SU-DHL-6 (cell line): ENCODE measurements around the gene ANKRD33B.
A peak's percentile ranks its signal among the peaks of the same experiment; 100 is the strongest.

ENCODE experiments used
- H2AFZ ChIP-seq: fragments of 200-600 bp; sonication (generic); 2 replicates; pipeline ENCODE4 v1.6.1; 2014; ENCODE audit warnings: low read depth, mild to moderate bottlenecking, moderate library complexity, mixed read lengths, antibody characterized with exemption, low read length; ENCODE audit not compliant: severe bottlenecking
- H3F3A ChIP-seq: fragments of 200-600 bp; shearing (Covaris generic); 2 replicates; pipeline ENCODE4 v1.6.0; 2016; ENCODE audit warnings: antibody characterized with exemption, mild to moderate bottlenecking; ENCODE audit not compliant: insufficient read depth
- H3K27ac ChIP-seq: fragments of 200-600 bp; sonication (generic); 2 replicates; pipeline ENCODE4 v1.5.1; 2016; ENCODE audit warnings: low read depth, mild to moderate bottlenecking, low read length, moderate library complexity, mixed read lengths
- H3K27me3 ChIP-seq: fragments of 200-600 bp; sonication (generic), shearing (Covaris generic); 2 replicates; pipeline ENCODE4 v1.6.0; 2014; ENCODE audit warnings: mild to moderate bottlenecking, low read length
- H3K36me3 ChIP-seq: fragments of 200-600 bp; sonication (generic); 2 replicates; pipeline ENCODE4 v1.6.1; 2014; ENCODE audit warnings: mild to moderate bottlenecking, low read length, mixed read lengths
- H3K4me2 ChIP-seq: fragments of 300-600, 200-600 bp; shearing (Covaris generic), sonication (generic); 2 replicates; pipeline ENCODE4 v1.6.0; 2014; ENCODE audit warnings: low read length, low read depth, mild to moderate bottlenecking; ENCODE audit not compliant: poor library complexity, severe bottlenecking
- H3K4me3 ChIP-seq: fragments of 200-600 bp; sonication (generic); 2 replicates; pipeline ENCODE4 v1.5.1; 2014; ENCODE audit warnings: antibody characterized with exemption, low read length, mild to moderate bottlenecking, mixed read lengths; ENCODE audit not compliant: insufficient read depth, poor library complexity, severe bottlenecking
- H3K79me2 ChIP-seq: fragments of 200-600 bp; sonication (generic); 2 replicates; pipeline ENCODE4 v1.6.1; 2014; ENCODE audit warnings: mild to moderate bottlenecking, low read length, moderate library complexity; ENCODE audit not compliant: insufficient read depth
- H3K9ac ChIP-seq: fragments of 200-600 bp; sonication (generic); 2 replicates; pipeline ENCODE4 v1.7.0; 2014; ENCODE audit warnings: mild to moderate bottlenecking, low read length
- H3K9me2 ChIP-seq: fragments of 200-600 bp; sonication (generic); replicated peaks from 2 replicates; pipeline ENCODE4 v1.6.1; 2014; ENCODE audit warnings: low read length; ENCODE audit not compliant: insufficient read depth
- H3K9me3 ChIP-seq: fragments of 200-600 bp; sonication (generic); 2 replicates; pipeline ENCODE4 v1.6.1; 2014; ENCODE audit warnings: low read length, mixed read lengths; ENCODE audit not compliant: insufficient read depth
- H4K20me1 ChIP-seq: fragments of 200-600 bp; sonication (generic); 2 replicates; pipeline ENCODE4 v1.6.1; 2014; ENCODE audit warnings: low read depth, mild to moderate bottlenecking, antibody characterized with exemption, low read length, moderate library complexity, mixed read lengths
- CTCF ChIP-seq: fragments of 200-600 bp; sonication (generic); IDR thresholded peaks from one replicate; pipeline ENCODE4 v1.5.1; 2017; ENCODE audit warnings: antibody characterized with exemption, mild to moderate bottlenecking, low read length, moderate library complexity; ENCODE audit not compliant: insufficient read depth, poor library complexity, severe bottlenecking
- EZH2phosphoT487 ChIP-seq: fragments of 200-600 bp; sonication (generic), shearing (Covaris generic); conservative IDR thresholded peaks from 2 replicates; pipeline ENCODE4 v1.6.1; 2018; ENCODE audit warnings: mild to moderate bottlenecking, antibody characterized with exemption, low read length, moderate library complexity, mixed read lengths

Gene ANKRD33B

GRCh38 chr5:10691826-10692785 lies 128.2 kb downstream of the ANKRD33B start:
- H3K79me2 ChIP-seq, result no peaks in the 10 kb centered on the region
- H2AFZ ChIP-seq, result no peak overlapping the region
- no peak overlapping the region for H3K9ac ChIP-seq
- TF ChIP-seq CTCF, result no peak
- no peak for TF ChIP-seq EZH2phosphoT487
- H4K20me1 ChIP-seq, result no peaks in the 10 kb centered on the region
- no peak overlapping the region for H3K27ac ChIP-seq
- no peaks in the 10 kb centered on the region for H3F3A ChIP-seq
- no peak overlapping the region for H3K4me3 ChIP-seq
- no peaks in the 10 kb centered on the region for H3K9me3 ChIP-seq
- no peak overlapping the region for H3K4me2 ChIP-seq
- H3K27me3 ChIP-seq, result no peaks in the 10 kb centered on the region
- no peaks in the 10 kb centered on the region for H3K9me2 ChIP-seq
- no peaks in the 10 kb centered on the region for H3K36me3 ChIP-seq

- no peak overlapping the region for H3K4me2 ChIP-seq
- no peaks in the 10 kb centered on the region for H3K36me3 ChIP-seq
- no peaks in the 10 kb centered on the region for H3K9me2 ChIP-seq
- H3K27me3 ChIP-seq, result no peaks in the 10 kb centered on the region
- H3K79me2 ChIP-seq, result no peaks in the 10 kb centered on the region
- no peak overlapping the region for H3K9ac ChIP-seq
- no peaks in the 10 kb centered on the region for H3F3A ChIP-seq
- no peak for TF ChIP-seq EZH2phosphoT487
- peak; percentile 62 for TF ChIP-seq CTCF
- no peak overlapping the region for H3K4me3 ChIP-seq
- no peak overlapping the region for H3K27ac ChIP-seq
- H2AFZ ChIP-seq, result no peak overlapping the region
- H3K9me3 ChIP-seq, result no peaks in the 10 kb centered on the region
- no peaks in the 10 kb centered on the region; the same call in 1 of the 2 replicates for H4K20me1 ChIP-seq
Measured at GRCh38 chr5:10695055-10695649, 131.3 kb downstream of the ANKRD33B start.

- H3K4me2 ChIP-seq, result no peak overlapping the region
- H3K9me3 ChIP-seq, result no peaks in the 10 kb centered on the region
- H3K79me2 ChIP-seq, result 0 out of 2 replicates have a peak, but pooled peaks cover 3% of the 10 kb centered on the region
- no peaks in the 10 kb centered on the region for H3K36me3 ChIP-seq
- no peak overlapping the region for H3K4me3 ChIP-seq
- H2AFZ ChIP-seq, result no peak overlapping the region
- H3K27me3 ChIP-seq, result no peaks in the 10 kb centered on the region
- TF ChIP-seq CTCF (no peak), EZH2phosphoT487 (no peak)
- H3K27ac ChIP-seq, result no peak overlapping the region
- no peaks in the 10 kb centered on the region; the same call in 1 of the 2 replicates for H4K20me1 ChIP-seq
- peaks cover 7% of the 10 kb centered on the region; the same call in 1 of the 2 replicates for H3F3A ChIP-seq
- no peaks in the 10 kb centered on the region for H3K9me2 ChIP-seq
- H3K9ac ChIP-seq, result no peak overlapping the region
Measured at GRCh38 chr5:10695759-10696543, 132.1 kb downstream of the ANKRD33B start.
